SKM-1 (cell line): Measurements from ENCODE around the gene CBX2.

ENCODE experiments used
- DNase-seq: peaks from one replicate; lab custom pipeline; 2025; ENCODE audit not compliant: unreplicated experiment; lab: John Stamatoyannopoulos, UW

The CBX2 gene

DNA sequence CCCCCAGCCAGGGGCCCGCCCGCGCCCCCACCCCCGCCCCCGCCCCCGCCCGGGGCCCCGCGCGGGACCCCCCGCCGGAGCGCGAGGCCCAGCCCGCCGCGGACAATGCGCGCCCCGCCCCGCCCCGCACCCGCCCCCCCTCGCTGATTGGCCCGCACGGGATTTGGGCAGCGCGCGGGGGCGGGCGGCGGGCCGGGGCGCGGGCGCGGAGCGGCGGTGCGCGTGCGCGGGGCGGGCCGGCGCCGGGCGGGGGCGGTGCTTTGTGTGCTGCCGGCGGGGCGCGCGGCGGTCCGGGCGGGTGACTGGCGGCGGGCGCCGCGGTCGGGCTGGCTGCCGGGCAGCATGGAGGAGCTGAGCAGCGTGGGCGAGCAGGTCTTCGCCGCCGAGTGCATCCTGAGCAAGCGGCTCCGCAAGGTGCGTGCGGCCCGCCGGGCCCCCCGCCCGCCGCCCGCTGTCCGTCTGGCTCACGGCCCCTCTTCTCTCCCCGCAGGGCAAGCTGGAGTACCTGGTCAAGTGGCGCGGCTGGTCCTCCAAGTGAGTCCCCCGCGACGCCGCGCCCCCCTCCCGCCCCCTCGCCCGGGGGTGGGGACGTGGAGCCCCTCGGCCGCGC is at the start of gene CBX2:
CBX2 (plus strand) TSS at position 255 of the 610 bp plus-strand sequence; CDS start at position 343, 88 bp downstream.
- no peak for DNase-seq

DNA sequence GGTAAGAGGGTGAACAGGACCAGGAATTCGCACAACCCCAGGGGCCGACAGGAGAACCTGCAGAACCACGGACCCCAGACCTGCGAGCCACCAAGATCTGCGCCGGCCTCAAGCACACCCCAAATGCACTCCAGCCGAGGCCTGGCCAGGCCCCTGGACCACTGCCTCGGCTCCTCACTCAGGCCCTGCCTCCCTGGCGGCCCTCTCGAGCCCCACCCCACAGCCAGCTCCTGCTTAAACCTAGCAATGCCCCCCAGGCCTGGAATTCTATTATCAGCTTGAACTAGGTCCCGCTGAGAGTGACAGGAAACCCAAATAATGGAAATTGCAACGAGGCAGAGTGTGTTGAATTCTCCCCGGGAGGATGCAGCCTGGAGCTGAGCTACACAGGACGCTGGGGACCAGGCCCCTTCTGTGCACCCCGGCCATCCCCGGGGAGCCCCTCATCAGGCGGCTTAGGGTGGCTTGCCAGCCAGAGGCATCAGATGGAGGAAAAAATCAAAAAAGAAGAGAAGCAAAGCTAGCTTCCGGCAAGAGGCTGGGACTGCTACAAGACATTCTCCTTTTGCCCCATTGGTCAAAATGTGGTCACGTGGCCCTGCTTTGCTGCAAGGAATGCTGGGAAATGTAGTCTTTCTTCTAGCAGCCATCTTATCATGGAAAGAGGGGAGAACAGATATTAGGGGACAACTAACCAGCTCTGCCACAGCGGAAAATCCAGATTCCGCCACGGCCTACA is 49.6 kb upstream of the CBX2 start:
- peak; percentile 56 for DNase-seq

DNA sequence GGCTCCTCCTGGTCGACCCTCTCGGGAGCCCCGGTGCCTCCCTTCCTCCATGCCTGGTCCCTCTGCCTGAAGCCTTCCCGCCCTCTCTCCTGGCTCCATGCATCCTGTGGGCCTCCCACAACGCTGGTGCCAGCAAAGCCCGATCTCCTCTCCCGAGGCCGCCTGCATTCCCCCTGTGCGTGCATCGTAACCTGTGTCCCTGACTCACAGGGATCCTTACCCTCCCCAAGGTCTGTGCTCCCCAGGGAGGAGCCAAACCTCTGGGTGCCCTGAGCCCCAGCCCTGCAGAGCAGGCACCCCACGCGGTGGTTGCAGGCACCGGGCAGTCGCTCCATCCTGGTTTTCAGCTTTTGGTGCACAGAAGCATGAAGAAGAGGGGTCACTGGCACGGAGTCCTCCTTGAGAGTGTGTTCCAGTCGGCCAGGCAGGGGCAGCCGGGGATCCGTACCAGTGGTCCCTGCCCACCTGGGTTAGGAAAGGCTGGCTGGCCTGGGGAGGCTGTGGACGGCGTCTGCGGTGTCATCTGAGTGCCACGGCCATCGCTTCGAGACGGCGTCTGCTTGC is 49.0 kb upstream of the CBX2 start:
- no peak for DNase-seq

DNA sequence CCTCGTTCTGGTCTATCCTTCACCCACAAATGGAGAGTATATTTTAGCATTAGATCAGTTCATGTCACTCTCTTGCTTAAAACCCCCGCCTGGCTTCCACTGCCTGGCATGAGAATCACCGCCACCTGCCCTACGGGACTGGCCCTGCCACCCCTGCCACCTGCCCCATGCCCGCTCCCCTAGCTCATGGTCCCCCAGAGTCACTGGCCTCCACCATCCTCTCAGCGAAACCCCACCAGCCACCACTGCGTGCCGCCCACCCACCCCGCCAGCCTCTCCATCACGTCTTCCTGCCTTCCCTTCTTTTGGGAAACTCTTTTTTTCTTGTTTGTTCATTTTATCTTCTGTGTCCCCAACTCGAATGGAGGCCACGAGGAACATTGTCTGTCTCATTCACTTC is 48.2 kb upstream of the CBX2 start:
- DNase-seq = no peak

DNA sequence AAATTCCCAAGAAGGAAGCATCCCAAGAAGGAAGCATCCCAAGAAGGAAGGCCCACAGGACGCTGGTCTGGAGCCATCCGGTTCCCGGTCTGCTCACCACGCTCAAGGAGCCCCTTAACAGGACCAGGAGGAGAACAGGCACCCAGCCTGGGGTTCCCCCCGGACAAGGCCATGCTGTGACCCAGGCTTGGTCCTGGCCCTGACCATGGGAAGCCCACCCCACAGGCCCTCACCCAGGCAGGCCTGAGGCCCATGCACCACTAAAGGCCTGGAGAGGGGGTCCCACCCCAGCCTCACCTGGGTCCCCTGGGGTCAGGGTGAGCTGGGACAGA is 47.5 kb upstream of the CBX2 start:
- no peak for DNase-seq

DNA sequence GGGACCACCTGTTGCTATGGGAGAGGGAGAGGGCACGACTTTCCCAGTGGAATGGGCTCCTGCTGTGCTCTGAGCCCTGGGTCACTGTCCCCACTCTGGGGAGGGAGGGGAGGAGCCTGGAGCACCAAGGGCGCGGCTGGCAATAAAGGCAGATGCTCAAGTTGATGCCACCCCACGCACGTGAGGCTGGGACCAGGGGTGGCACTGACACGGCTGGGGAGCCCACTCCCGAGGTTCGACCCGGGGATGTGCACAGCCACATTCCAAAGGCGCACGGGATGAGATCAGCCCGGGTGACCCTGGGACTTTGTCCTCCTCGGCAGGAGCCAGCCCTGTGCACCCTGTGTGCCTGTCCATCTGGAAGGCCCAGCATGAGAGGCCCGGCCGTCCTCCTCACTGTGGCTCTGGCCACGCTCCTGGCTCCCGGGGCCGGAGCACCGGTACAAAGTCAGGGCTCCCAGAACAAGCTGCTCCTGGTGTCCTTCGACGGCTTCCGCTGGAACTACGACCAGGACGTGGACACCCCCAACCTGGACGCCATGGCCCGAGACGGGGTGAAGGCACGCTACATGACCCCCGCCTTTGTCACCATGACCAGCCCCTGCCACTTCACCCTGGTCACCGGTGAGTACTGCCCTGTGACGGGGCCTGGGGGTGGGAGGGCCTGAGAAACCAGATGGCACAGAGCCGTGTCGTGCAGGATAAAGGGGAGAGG is 47.0 kb upstream of the CBX2 start, which contains the start of gene ENPP7:
ENPP7 (plus strand) TSS at position 175 of the 715 bp plus-strand sequence; CDS start at position 372, 197 bp downstream.
- no peak for DNase-seq

DNA sequence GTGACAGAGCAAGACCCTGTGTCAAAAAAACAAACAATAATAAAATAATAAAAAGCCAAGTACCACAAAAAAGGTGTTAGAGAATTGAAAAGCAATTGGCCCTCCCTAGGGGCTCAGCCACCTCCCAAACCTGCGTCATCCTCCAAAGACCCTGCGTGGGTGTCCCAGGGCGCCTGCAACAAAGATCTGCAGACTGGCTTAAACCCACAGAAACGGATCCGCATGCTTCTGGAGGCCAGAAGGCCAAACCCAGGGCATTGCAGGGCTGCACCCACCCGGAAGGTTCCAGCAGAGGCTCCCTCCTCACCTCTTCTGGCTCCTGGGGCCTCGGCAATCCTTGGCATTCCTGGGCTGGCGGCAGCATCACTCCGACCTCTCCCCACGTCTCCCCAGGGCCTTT is 45.7 kb upstream of the CBX2 start:
- no peak for DNase-seq

DNA sequence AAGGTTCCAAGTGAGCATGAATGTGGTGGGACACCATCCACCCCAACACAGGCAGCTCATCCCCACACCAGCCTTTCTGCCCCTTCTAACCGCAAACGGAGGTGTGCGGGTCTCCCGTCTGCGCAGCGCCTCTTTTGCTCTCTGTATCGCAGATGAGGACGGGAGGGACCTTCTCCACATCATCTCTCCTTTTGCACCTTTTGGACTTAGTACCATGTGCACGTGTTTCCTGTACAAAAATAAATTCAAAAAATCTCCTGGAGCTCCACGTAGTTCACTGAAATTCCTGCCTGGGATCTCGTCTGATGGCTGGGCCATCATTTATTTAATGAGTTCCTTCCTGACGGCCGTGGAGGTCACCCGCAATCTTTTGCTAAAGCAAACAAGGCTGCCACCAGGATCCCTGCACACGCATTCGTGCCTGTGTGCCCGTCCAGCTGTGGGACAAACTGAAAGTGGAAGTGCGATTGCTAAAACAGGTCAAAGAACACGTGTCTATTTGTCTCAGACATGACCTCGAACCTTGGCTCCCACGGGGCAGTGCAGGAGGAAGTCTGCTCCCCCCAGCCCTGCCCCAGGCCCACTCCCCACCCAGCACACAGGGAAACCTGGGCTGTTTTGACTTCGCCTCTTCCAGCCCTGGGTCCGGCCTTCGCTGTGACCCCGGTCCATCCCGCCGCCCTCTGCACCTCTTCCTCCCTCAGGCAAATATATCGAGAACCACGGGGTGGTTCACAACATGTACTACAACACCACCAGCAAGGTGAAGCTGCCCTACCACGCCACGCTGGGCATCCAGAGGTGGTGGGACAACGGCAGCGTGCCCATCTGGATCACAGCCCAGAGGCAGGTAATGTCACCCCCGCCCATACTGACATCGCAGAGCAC is 44.9 kb upstream of the CBX2 start:
- DNase-seq = peak; percentile 8

DNA sequence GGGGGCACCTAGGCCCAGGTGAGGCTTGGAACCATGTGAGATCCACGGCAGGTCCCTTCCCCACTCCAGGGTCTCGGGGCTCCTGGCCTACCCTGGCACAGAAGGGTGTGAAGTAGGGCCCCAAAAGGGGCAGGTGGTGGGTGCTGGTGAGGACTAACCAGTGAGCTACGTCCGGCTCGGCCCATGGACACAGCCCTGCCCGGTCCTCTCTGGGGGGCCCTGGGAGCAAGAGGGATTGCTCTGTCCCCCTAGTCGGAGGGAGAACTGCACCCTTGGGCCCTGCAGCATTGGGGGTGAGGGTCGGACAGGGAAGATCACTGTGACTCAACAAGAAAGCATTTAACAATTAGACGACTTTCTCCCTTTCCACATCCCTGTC is 44.3 kb upstream of the CBX2 start:
- DNase-seq = no peak

DNA sequence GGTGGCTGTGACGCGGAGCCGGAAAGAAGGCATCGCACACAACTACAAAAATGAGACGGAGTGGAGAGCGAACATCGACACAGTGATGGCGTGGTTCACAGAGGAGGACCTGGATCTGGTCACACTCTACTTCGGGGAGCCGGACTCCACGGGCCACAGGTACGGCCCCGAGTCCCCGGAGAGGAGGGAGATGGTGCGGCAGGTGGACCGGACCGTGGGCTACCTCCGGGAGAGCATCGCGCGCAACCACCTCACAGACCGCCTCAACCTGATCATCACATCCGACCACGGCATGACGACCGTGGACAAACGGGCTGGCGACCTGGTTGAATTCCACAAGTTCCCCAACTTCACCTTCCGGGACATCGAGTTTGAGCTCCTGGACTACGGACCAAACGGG is 42.9 kb upstream of the CBX2 start:
- no peak for DNase-seq

DNA sequence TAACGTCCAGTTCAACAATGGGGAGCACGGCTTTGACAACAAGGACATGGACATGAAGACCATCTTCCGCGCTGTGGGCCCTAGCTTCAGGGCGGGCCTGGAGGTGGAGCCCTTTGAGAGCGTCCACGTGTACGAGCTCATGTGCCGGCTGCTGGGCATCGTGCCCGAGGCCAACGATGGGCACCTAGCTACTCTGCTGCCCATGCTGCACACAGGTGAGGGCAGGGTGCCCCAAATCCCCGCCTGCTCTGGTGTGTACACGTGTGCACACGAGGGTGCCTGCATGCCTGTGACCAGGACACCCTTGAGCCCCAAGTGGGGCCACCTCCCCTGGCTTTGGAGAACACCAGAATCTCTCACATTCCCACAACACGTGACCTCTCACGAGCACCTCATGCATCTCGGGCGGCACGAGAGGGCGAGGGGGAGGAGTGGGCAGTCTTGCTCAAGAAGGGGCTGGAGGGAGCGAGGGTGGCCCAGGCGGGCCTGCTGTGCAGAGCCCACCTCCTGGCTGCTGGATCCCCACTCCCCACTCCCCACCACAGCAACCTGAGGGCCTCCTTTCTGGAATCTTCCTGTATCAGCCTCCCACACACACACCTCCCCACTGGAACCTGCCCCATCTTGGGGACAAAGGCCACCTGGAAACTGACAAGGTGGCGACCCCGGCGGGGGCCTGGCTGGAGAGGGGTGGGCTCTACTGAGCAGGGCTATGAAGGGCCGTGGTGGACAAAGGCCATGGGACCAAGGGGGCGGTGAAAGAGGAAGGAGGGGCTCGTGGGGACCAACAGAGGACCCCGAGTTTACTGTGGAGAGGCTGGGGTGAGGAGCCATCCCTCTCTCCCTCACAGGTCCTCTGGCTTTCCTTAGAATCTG is 40.7 kb upstream of the CBX2 start:
- no peak for DNase-seq

DNA sequence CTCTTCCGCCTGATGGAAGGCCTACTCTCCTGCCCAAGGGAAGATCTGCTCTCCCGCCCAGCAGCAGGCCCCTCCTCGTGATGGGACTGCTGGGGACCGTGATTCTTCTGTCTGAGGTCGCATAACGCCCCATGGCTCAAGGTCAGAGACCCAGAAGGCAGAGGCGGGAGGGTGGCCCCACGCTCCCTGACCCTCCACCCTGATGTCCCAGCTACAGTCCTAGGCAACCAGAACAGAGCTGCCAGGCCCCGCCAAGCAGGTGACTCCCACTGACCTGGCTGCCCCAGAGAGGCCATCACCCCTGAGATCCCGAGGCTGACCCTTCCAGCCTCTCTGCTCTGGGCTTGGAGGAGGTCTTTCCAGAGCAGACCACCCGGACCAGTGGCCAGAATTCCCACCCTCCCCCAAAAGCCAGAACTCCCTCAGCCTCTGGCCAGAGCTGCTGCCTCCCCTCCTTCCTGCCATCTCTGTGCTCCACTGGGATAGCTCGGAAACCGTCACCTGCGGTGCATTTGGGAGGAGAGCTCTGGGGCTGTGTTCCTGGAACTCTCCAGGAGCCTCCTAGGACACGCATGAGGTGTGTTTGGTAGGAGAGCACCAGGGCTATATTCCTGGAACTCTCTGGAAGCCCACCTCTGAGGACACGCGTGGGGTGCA is 39.9 kb upstream of the CBX2 start:
- no peak for DNase-seq

DNA sequence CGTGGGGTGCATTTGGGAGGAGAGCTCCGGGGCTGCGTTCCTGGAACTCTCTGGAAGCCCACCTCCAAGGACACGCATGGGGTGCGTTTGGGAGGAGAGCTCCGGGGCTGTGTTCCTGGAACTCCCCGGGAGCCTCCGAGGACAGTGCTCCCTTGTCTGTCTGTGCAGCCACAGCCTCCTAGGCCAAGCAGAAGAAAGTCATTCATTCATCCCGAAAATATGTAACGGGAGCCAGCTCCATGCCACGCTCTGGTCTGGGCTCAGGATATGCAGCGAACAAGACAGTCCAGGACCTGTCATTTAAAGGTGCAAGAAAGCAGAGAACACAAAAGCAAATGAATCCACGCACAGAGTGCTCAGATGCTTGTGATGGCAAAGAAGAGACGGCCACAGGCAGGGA is 39.3 kb upstream of the CBX2 start:
- DNase-seq = no peak

DNA sequence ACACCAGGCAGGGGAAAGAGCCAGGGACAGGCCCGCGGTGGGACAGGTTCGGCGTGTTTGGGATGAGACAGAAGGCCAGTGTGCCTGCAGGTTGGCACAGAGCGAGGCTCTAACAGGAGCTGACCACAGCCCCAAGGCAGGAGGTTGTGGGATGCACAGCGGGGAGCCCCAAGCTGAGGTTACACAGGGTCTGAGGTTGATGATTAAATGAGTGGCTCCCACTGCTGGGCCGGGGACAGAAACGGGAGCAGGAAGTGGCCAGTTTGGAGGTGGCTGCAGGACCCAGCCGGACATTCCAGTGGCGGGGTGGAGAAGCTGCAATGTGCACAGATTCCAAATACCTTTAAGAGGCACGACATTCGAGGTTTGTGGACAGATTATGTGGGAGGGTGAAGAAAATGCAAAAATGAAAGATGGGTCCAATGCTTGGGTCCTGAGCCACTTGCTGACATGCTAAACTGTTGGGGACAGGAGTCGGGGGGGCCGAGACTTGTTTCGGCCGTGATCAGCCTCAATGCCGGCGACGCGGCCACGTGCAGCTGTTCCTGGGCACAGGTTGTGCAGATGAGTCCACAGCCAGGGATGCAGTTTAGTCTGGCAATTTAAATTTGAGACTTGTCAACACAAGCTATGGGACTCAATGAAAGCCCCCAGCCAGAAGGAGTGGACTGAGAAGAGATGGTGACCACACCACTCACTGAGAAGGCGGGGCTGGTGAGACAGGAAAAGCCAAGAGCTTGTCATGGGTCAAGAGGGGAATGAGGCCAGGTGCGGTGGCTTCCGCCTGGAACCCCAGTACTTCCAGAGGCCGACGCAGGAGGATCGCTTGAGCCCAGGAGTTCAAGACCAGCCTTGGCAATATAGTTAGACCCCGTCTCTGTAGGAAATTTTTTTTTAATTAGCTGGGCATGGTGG is 38.5 kb upstream of the CBX2 start:
- DNase-seq = no peak

DNA sequence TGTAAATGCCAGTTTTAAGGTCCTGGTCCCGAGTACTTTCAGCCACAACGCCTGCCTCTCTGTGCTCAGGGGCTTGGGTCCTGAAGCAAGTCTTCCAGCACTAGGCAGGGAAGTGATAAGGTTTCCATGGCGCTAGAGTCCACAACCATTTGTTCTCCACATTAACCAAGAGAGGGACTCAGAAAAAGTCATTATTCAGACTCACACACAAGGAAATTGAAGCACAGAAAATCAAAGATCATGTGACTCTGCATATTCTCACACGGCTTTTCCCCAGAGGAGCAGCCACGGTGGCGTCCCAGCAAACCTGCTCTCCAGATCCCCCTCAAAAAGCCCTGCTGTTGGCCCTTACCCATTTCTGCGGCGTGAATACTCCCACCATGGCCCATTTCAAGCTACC is 37.5 kb upstream of the CBX2 start:
- DNase-seq = no peak

DNA sequence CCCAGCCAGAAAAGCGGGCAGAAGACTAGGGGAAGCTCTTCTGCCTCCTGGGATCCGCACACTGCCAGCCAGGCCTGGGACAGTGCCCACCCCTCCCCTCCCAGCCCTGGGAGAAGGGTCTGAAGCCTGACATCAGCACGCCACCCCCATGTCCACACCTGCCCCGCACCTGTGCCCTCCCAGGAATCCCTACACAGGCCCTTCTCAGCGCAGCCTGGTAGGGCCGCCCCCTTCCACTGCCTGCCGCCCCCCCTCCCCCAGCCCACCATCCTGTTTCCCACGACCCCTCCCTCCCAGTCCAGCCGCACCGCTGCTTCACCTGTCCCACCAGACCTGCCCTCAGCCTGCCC is 36.6 kb upstream of the CBX2 start:
- no peak for DNase-seq

DNA sequence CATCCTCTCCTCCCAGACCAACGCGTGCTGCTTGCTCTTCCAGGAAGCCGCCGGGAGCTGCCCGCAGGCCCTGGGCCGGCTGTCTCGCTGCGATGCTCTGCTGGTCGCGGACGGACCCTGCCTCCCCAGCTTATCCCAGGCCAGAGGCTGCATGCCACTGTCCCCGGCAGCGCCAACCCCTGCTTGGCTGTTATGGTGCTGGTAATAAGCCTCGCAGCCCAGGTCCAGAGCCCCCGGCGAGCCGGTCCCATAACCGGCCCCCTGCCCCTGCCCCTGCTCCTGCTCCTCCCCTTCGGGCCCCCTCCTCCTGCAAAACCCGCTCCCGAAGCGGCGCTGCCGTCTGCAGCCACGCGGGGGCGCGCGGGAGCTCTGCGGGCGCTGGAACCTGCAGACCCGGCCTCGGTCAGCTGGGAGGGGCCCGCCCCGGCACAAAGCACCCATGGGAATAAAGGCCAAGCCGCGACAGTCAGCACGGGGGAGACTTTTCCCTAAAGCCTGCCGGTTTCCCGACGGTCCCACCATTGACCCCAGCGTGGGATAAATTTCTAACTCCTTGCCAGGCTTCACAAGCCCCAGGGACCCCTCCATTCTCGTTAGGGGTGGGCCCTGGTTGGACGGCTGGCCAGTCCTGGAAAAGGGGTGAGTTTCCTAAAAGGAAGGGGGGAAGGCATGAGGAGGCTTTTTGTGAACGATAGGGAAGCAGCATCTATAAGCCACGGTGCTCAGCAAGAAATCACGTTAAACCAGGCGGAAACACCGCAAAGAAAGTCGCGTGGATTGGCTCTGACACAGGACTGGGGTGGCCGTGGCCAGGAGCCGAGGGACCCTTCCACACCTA is 36.0 kb upstream of the CBX2 start:
- DNase-seq = peak; percentile 5

DNA sequence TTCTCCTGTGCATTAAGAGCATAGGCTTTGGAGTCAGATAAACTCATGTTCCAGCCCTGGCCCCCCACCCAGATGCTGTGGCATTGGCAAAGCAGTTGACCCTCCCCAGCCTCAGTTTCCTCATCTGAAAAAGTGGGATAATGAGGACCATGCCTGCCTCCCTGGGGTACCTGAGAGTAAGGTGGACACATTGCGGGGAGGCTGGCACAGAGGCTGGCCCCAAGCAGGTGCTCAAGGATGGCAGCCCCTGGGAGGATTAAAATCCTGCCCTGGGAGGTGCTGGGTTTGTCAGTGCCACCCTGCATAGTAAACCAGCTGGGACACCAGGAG is 35.4 kb upstream of the CBX2 start:
- no peak for DNase-seq
